ENCODE measurements around the gene PODXL. TPM values are rescaled to one million over a fixed set of nuclear protein-coding genes. Genes with fewer than 3 reads are reported as not detected.

The PODXL gene
- total RNA-seq, 2 donors from 2014 or later, result 11.2 to 14.6 TPM

DNA sequence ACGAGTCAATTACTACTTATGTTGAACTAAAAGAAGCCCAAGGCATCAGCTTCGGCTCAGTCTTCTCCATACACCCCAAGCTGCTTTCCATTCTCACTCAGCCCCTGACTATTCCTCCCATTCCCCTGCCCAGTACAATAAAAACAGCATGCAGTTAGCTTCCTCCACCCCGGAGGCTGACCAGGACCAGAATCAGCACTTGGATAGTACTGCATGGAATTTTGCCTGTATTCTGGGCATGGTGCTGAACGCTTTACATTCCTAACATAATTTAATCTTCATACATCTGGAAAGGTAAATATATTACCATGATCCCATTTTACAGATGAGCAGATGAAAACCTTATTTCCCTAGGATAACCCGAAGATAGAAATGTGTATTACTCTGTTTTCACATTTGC, 7.5 kb upstream of the PODXL start:
- no peaks in the 10 kb centered on the region for H3K27me3 ChIP-seq
- TF ChIP-seq, protein P1, sequence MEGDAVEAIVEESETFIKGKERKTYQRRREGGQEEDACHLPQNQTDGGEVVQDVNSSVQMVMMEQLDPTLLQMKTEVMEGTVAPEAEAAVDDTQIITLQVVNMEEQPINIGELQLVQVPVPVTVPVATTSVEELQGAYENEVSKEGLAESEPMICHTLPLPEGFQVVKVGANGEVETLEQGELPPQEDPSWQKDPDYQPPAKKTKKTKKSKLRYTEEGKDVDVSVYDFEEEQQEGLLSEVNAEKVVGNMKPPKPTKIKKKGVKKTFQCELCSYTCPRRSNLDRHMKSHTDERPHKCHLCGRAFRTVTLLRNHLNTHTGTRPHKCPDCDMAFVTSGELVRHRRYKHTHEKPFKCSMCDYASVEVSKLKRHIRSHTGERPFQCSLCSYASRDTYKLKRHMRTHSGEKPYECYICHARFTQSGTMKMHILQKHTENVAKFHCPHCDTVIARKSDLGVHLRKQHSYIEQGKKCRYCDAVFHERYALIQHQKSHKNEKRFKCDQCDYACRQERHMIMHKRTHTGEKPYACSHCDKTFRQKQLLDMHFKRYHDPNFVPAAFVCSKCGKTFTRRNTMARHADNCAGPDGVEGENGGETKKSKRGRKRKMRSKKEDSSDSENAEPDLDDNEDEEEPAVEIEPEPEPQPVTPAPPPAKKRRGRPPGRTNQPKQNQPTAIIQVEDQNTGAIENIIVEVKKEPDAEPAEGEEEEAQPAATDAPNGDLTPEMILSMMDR (IDR thresholded peaks at IDR 0.05), result no peak
- no peak overlapping the region for H3K9ac ChIP-seq (ENCODE audit: low read depth in 2 of 2, low read length in 2 of 2)
- no peak for DNase-seq
- no peaks in the 10 kb centered on the region for H3K9me3 ChIP-seq
- no peaks in the 10 kb centered on the region for H3K36me3 ChIP-seq
- no peak overlapping the region for H3K4me3 ChIP-seq
- no peaks in the 10 kb centered on the region for H3K4me1 ChIP-seq
- intact Hi-C loops (cut with DNase I), result no loop called here
- H3K27ac ChIP-seq, result no peak overlapping the region

DNA sequence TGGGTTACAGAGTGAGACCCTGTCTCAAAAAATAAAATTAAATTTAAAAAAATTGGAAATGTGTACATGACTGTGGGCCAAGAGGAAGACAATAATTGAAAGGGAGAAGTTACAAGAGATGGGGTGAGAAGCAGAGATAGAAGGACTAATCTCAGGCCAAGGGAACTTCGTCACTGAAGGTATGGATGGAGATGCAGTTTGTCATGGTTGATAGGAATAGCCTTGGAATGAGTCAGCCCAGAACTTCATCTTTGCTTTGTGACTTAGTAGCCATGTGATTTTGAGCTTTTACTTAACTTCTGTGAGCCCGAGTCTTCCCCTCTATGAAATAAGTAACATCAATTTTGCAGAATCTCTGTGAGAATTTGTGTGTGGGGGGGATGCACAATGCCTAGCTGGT, 6.5 kb upstream of the PODXL start:
- no peaks in the 10 kb centered on the region for H3K4me1 ChIP-seq
- no peak for DNase-seq
- intact Hi-C loops (cut with DNase I), result no loop called here

DNA sequence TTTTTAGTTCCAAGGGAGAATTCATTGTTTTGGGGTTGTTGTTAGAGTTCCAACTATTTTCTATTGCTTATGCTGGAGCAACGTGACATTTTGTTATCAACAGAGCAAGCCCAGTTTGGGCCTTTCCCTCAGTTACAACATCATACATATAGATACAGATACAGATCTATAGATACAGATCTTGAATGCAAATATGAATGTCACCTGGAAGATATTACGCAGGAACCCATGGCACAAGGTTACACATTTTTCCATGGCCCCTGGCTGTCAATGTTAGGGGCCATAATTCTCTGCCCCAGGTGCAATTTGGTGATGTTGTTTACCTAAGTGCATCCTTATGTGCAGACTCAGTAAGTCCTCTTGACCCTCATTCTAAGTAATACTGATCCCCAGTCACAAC, 3.6 kb upstream of the PODXL start:
- Histone ChIP-seq H3K27me3 (peaks cover 16% of the 10 kb centered on the region), H3K9ac (ENCODE audit: low read depth in 2 of 2, low read length in 2 of 2) (no peak overlapping the region), H3K9me3 (no peaks in the 10 kb centered on the region), H3K36me3 (no peaks in the 10 kb centered on the region), H3K4me3 (no peak overlapping the region), H3K27ac (no peak overlapping the region), H3K4me1 (peaks cover 7% of the 10 kb centered on the region)
- no peak for DNase-seq
- TF ChIP-seq, protein P1 (IDR thresholded peaks at IDR 0.05), result no peak
- intact Hi-C loops (cut with DNase I), result no loop called here

More for the DNA sequence above, 6.5 kb upstream of the PODXL start:
- Histone ChIP-seq H3K9ac (ENCODE audit: low read depth in 2 of 2, low read length in 2 of 2) (no peak overlapping the region), H3K4me3 (no peak overlapping the region), H3K9me3 (no peaks in the 10 kb centered on the region), H3K27ac (no peak overlapping the region), H3K36me3 (no peaks in the 10 kb centered on the region), H3K27me3 (peaks cover 4% of the 10 kb centered on the region)
- TF ChIP-seq, protein P1 (IDR thresholded peaks at IDR 0.05), result no peak

DNA sequence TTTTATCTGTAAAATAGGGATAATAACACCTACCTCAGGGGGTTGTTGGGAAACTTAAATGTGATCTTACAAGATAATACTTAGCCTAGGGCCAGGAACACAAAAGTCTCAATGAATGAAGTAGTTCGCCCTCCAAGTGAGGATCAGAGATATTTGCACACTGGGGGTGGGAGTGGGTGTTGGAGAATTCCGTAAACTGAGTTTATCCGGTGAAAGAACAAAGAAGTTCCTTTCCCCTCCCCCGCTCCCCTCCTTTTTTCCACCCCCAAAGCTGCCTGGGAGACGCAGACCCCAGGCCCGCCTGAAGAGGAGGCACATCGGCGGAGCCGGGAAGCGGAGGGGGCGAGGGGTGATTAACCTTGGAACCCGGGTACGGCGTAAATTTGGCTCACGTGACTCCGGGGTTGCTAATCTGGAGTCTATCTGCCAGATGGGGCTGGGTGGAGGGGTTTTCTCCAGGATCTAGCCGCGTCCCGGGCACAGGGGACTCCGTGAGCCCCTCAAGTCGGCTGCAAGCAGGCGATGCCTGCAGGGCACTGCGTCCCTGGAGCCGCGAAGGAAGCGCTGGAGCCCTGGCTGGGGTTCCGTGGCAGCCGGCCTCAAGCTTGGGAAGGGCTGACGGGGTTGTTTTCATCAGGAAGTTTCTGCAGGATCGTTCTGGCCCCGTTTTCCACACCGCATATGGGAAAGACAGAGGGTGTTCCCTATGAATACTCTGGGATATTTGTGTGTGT, 1.4 kb upstream of the PODXL start:
- DNase-seq, result peak; percentile 41
- intact Hi-C loops (cut with DNase I), result no loop called here
- Histone ChIP-seq H3K36me3 (no peaks in the 10 kb centered on the region), H3K4me3 (peak overlapping the region; percentile 12), H3K9me3 (no peaks in the 10 kb centered on the region), H3K9ac (ENCODE audit: low read depth in 2 of 2, low read length in 2 of 2) (peak overlapping the region; percentile 12 to 34), H3K27me3 (peaks cover 17% of the 10 kb centered on the region), H3K27ac (no peak overlapping the region), H3K4me1 (peaks cover 7% of the 10 kb centered on the region)
- TF ChIP-seq, protein P1 (IDR thresholded peaks at IDR 0.05), result no peak

DNA sequence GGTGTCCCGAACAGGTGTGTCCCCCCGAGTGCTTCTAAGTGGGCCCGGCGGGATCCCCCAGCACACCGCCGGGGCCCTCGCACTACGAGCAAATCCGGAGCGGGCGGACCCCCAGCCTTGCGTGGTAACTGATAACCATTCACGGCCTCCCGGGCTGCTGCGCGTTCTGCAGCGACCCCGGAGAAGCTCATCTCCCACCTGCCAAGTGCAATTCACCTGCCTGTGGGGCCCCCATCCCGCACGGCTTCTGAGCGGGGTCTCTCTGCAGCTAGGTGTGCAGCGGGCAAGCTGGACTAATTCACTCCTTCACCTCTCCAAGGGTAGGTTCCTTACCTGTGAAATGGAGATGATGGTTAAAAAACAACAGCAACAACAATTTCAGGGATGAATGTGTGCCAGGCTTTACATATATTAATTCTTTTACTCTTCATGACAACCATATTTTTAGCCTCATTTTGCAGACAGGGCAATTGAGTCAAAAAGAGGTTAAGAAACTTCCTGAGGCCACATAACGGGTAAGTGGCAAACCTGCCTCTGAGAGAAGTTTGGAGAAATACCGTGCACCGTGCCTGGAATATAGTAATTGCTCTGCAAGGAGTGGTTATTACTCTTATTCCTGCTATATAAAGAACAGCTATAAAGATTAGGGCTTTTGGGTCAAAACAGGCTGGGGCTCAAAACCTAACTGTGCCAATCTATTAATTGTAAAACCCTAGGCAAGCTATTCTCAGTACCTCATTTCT, 652 bp upstream of the PODXL start:
- Histone ChIP-seq H3K27ac (no peak overlapping the region), H3K9ac (ENCODE audit: low read depth in 2 of 2, low read length in 2 of 2) (peak overlapping the region; percentile 43 to 51)

More for the DNA sequence above, 652 bp upstream of the PODXL start:
- no peak for DNase-seq
- Histone ChIP-seq H3K36me3 (no peaks in the 10 kb centered on the region), H3K4me1 (peaks cover 7% of the 10 kb centered on the region), H3K27me3 (peaks cover 17% of the 10 kb centered on the region), H3K9me3 (no peaks in the 10 kb centered on the region), H3K4me3 (peak overlapping the region; percentile 69)
- intact Hi-C loops (cut with DNase I), result no loop called here
- TF ChIP-seq, protein P1 (IDR thresholded peaks at IDR 0.05), result no peak

Measured in colonic mucosa (tissue), 4 donors.